A673 (cell line): Measurements from ENCODE around the gene NDST4. TPM values are rescaled to one million over a fixed set of nuclear protein-coding genes. Genes with fewer than 3 reads are reported as not detected.

Experiments used
- BruUV-seq: library from RNA; stranded (reverse); fragments of 400-500 nt; replicated peaks from 2 replicates; lab custom pipeline; 2021; lab: Mats Ljungman, UMichigan
- CTCF ChIA-PET: fragments of 300-600 bp; sonication (Branson Sonifier 250); formaldehyde crosslinking; loops from one replicate; lab custom pipeline; 2022; ENCODE audit warnings: antibody characterized with exemption; lab: Charles Lee
- POLR2A ChIA-PET: fragments of 300-600 bp; sonication (Branson Sonifier 250); formaldehyde crosslinking; loops from one replicate; lab custom pipeline; 2022; ENCODE audit warnings: antibody characterized with exemption; ENCODE audit not compliant: low non-redundant PET; lab: Charles Lee
- DNase-seq: peaks from one replicate; pipeline ENCODE4 v3.0.0-alpha.2; 2015; ENCODE audit warnings: low spot score
- H3K27ac ChIP-seq: fragments of 200-600 bp; sonication (generic); 2 replicates; pipeline ENCODE4 v1.5.1; 2016; ENCODE audit warnings: mixed run types, low read depth, mild to moderate bottlenecking, mixed read lengths, antibody characterized with exemption, low read length; ENCODE audit not compliant: poor library complexity, severe bottlenecking
- H3K27me3 ChIP-seq: fragments of 200-600 bp; sonication (generic); replicated peaks from 2 replicates; pipeline ENCODE4 v1.6.1; 2017; ENCODE audit warnings: mixed run types, low read depth, mild to moderate bottlenecking, mixed read lengths, antibody characterized with exemption, low read length; ENCODE audit not compliant: insufficient read depth, poor library complexity
- H3K36me3 ChIP-seq: fragments of 200-600 bp; sonication (generic); 2 replicates; pipeline ENCODE4 v1.6.1; 2016; ENCODE audit warnings: mixed run types, mild to moderate bottlenecking, mixed read lengths, antibody characterized with exemption, low read length; ENCODE audit not compliant: insufficient read depth, poor library complexity, severe bottlenecking
- H3K4me1 ChIP-seq: fragments of 200-600 bp; sonication (generic); 2 replicates; pipeline ENCODE4 v1.6.1; 2017; ENCODE audit warnings: mixed run types, mild to moderate bottlenecking, mixed read lengths, antibody characterized with exemption, low read length; ENCODE audit not compliant: insufficient read depth, poor library complexity, severe bottlenecking
- H3K4me3 ChIP-seq: fragments of 200-600 bp; sonication (generic); 2 replicates; pipeline ENCODE4 v1.5.1; 2016; ENCODE audit warnings: low read depth, mixed run types, mild to moderate bottlenecking, mixed read lengths, low read length; ENCODE audit not compliant: poor library complexity, severe bottlenecking
- H3K9me3 ChIP-seq: fragments of 200-600 bp; sonication (generic); 2 replicates; pipeline ENCODE4 v1.6.1; 2016; ENCODE audit warnings: mixed run types, low read depth, mild to moderate bottlenecking, mixed read lengths, antibody characterized with exemption, low read length; ENCODE audit not compliant: poor library complexity, severe bottlenecking
- CTCF ChIP-seq: fragments of 300-800, 200-600 bp; sonication (generic); conservative IDR thresholded peaks from 2 replicates; pipeline ENCODE4 v1.5.1; 2017; ENCODE audit warnings: low read depth, mild to moderate bottlenecking, antibody characterized with exemption, low read length, moderate library complexity, mixed read lengths
- EZH2 ChIP-seq: fragments of 200-600 bp; sonication (generic); IDR thresholded peaks from 2 replicates; pipeline ENCODE4 v1.6.1; 2017; ENCODE audit warnings: borderline replicate concordance, low read depth, mild to moderate bottlenecking, mixed read lengths, antibody characterized with exemption, low read length; ENCODE audit not compliant: poor library complexity, severe bottlenecking
- intact Hi-C: fragments of 100-400 bp; cut with micrococcal nuclease; formaldehyde crosslinking; loops from one replicate; pipeline ENCODE4 v1.10.0; 2022; ENCODE audit not compliant: unreplicated experiment
- total RNA-seq: library from RNA; stranded (reverse); gene quantifications from 2 replicates; pipeline ENCODE4 v1.2.3, GENCODE V29; 2021

The NDST4 gene
- total RNA-seq, 1 experiment from 2014 or later: 32.8 TPM

- TF ChIP-seq EZH2: no peak
- TF ChIP-seq CTCF: peak; percentile 45
- ChIA-PET POLR2A (no interaction called here), CTCF (no interaction called here)
- H3K4me3 ChIP-seq: no peak overlapping the region
- no TSS peak for BruUV-seq
- intact Hi-C loops: loop anchor here (10.0 kb wide), 1 partner anchor 270 kb away; no protein-coding TSS in a partner anchor
- peaks cover 14% of the 10 kb centered on the region for H3K4me1 ChIP-seq
- peak; percentile 61 for DNase-seq
- H3K9me3 ChIP-seq: no peaks in the 10 kb centered on the region
- H3K27me3 ChIP-seq: no peaks in the 10 kb centered on the region
- no peak overlapping the region for H3K27ac ChIP-seq
- H3K36me3 ChIP-seq: no peaks in the 10 kb centered on the region
Observed at GRCh38 chr4:115054836-115055235, 58.6 kb downstream of the NDST4 start.

GRCh38 chr4:115053313-115053712 lies 60.1 kb downstream of the NDST4 start:
- intact Hi-C loops: loop anchor here (10.0 kb wide), 1 partner anchor 269 kb away; no protein-coding TSS in a partner anchor
- no peak overlapping the region for H3K4me3 ChIP-seq
- BruUV-seq: no TSS peak
- H3K27me3 ChIP-seq: no peaks in the 10 kb centered on the region
- no peaks in the 10 kb centered on the region for H3K9me3 ChIP-seq
- peaks cover 12% of the 10 kb centered on the region for H3K4me1 ChIP-seq
- peak overlapping the region; percentile 33 for H3K27ac ChIP-seq
- TF ChIP-seq EZH2 (no peak), CTCF (no peak)
- peak; percentile 33 for DNase-seq
- CTCF ChIA-PET: no interaction called here
- POLR2A ChIA-PET: no interaction called here
- H3K36me3 ChIP-seq: no peaks in the 10 kb centered on the region

GRCh38 chr4:115042496-115042895 lies 70.9 kb downstream of the NDST4 start:
- H3K27ac ChIP-seq: no peak overlapping the region
- DNase-seq: no peak
- intact Hi-C loops: no loop called here
- peaks cover 13% of the 10 kb centered on the region for H3K4me1 ChIP-seq
- no peaks in the 10 kb centered on the region for H3K9me3 ChIP-seq
- ChIA-PET CTCF (no interaction called here), POLR2A (no interaction called here)
- TF ChIP-seq EZH2: no peak
- TF ChIP-seq CTCF: no peak
- peaks cover 7% of the 10 kb centered on the region for H3K36me3 ChIP-seq
- H3K4me3 ChIP-seq: no peak overlapping the region
- H3K27me3 ChIP-seq: no peaks in the 10 kb centered on the region
- no TSS peak for BruUV-seq
